SK-N-SH (cell line): Measurements from ENCODE around the gene SCRN2. TPM values are rescaled to one million over a fixed set of nuclear protein-coding genes. Genes with fewer than 3 reads are reported as not detected.

Experiments
- CTCF ChIA-PET: fragments of 300-600, 350-600 bp; formaldehyde crosslinking; extraction: SDS; loops from one replicate; lab custom pipeline; 2021; lab: Yijun Ruan, JAX
- POLR2A ChIA-PET: fragments of 350-600 bp; sonication (Branson Sonifier 250); formaldehyde crosslinking; extraction: SDS; loops from one replicate; lab custom pipeline; 2020; ENCODE audit warnings: antibody characterized with exemption, inconsistent platforms; lab: Yijun Ruan, JAX
- DNase-seq: peaks from one replicate; pipeline ENCODE4 v3.0.0; 2012
- H2AFZ ChIP-seq: fragments of 200-600 bp; sonication (generic); 2 replicates; pipeline ENCODE4 v1.8.1; 2016; ENCODE audit warnings: antibody characterized with exemption, mild to moderate bottlenecking, low read depth
- H3F3A ChIP-seq: fragments of 200-600 bp; sonication (generic); replicated peaks from 2 replicates; pipeline ENCODE3; 2016; ENCODE audit warnings: antibody characterized with exemption, mild to moderate bottlenecking; ENCODE audit not compliant: insufficient read depth
- H3K27ac ChIP-seq, 2 experiments: fragments of 200-500 bp in 1 of 2; fragments of 200-600 bp in 1 of 2; sonication (Bioruptor generic) in 1 of 2; sonication (generic), shearing (Covaris generic) in 1 of 2; 2 replicates each; pipeline versions ENCODE4 v1.5.1 to v1.6.1; 2014 to 2016; ENCODE audit warnings: low read depth in 2 of 2, inconsistent platforms in 1 of 2, low read length in 1 of 2, mild to moderate bottlenecking in 1 of 2, mixed read lengths in 1 of 2
- H3K27me3 ChIP-seq: fragments of 200-600 bp; sonication (generic), shearing (Covaris generic); 2 replicates; pipeline ENCODE4 v1.6.1; 2016; ENCODE audit warnings: mixed run types; ENCODE audit not compliant: insufficient read depth
- H3K36me3 ChIP-seq, 2 experiments: fragments of 200-500 bp in 1 of 2; fragments of 200-600 bp in 1 of 2; sonication (Bioruptor generic) in 1 of 2; sonication (generic) in 1 of 2; replicated peaks in 1 of 2; 2 replicates each; pipeline versions ENCODE3 to v1.5.1; 2014 to 2016; ENCODE audit warnings: low read length in 1 of 2, mild to moderate bottlenecking in 1 of 2; ENCODE audit not compliant: insufficient read depth in 2 of 2, control insufficient read depth in 1 of 2
- H3K4me1 ChIP-seq, 2 experiments: fragments of 200-500 bp in 1 of 2; fragments of 200-600 bp in 1 of 2; sonication (Bioruptor generic) in 1 of 2; sonication (generic), shearing (Covaris generic) in 1 of 2; 2 replicates each; pipeline versions ENCODE4 v1.5.1 to v1.6.1; 2014 to 2016; ENCODE audit warnings: low read depth in 1 of 2, low read length in 1 of 2, mixed run types in 1 of 2; ENCODE audit not compliant: insufficient read depth in 2 of 2, control insufficient read depth in 1 of 2
- H3K4me2 ChIP-seq: fragments of 200-600 bp; sonication (generic), shearing (Covaris generic); 2 replicates; pipeline ENCODE4 v1.6.1; 2017; ENCODE audit warnings: mixed run types
- H3K4me3 ChIP-seq, 2 experiments: fragments of 200-500 bp in 1 of 2; fragments of 200-600 bp in 1 of 2; sonication (Bioruptor generic) in 1 of 2; sonication (generic), shearing (Covaris generic) in 1 of 2; 2 replicates each; pipeline versions ENCODE4 v1.5.1 to v1.8.1; 2014 to 2016; ENCODE audit warnings: low read depth in 2 of 2, inconsistent platforms in 1 of 2, low read length in 1 of 2, mild to moderate bottlenecking in 1 of 2, mixed read lengths in 1 of 2, moderate library complexity in 1 of 2
- H3K79me2 ChIP-seq: fragments of 200-600 bp; sonication (generic); 2 replicates; pipeline ENCODE4 v1.8.1; 2017; ENCODE audit warnings: mild to moderate bottlenecking; ENCODE audit not compliant: insufficient read depth
- H3K9ac ChIP-seq: fragments of 200-600 bp; sonication (generic); 2 replicates; pipeline ENCODE4 v1.6.1; 2017; ENCODE audit warnings: mixed run types
- H3K9me2 ChIP-seq: fragments of 200-600 bp; sonication (generic); 2 replicates; pipeline ENCODE4 v1.6.1; 2017; ENCODE audit warnings: mixed run types
- H3K9me3 ChIP-seq: fragments of 200-600 bp; sonication (generic); 2 replicates; pipeline ENCODE4 v1.6.1; 2017; ENCODE audit warnings: mixed run types, mild to moderate bottlenecking, moderate library complexity
- H4K20me1 ChIP-seq: fragments of 200-600 bp; sonication (generic); 2 replicates; pipeline ENCODE4 v1.6.1; 2017; ENCODE audit warnings: mild to moderate bottlenecking, mixed run types; ENCODE audit not compliant: insufficient read depth
- CHD2 ChIP-seq: fragments of 150-350 bp; IDR thresholded peaks from 2 replicates; pipeline ENCODE4 v1.6.1; 2018; ENCODE audit warnings: low read length; ENCODE audit not compliant: partially characterized antibody
- ELF1 ChIP-seq: IDR thresholded peaks from 2 replicates; pipeline ENCODE4 v1.4.0; 2012
- EP300 ChIP-seq, 2 experiments: IDR thresholded peaks; 2 replicates each; pipeline versions ENCODE4 v1.4.0 to v1.6.1; 2012; ENCODE audit warnings: borderline replicate concordance in 1 of 2, low read depth in 1 of 2, low read length in 1 of 2
- GATA2 ChIP-seq: sonication (generic); formaldehyde crosslinking; IDR thresholded peaks from 2 replicates; pipeline ENCODE4 v1.5.0; 2020; ENCODE audit warnings: mild to moderate bottlenecking, missing genetic modification reagents
- JUND ChIP-seq: IDR thresholded peaks from 2 replicates; pipeline ENCODE4 v1.4.0; 2012
- MEF2A ChIP-seq: IDR thresholded peaks from 2 replicates; pipeline ENCODE4 v1.4.0; 2012; ENCODE audit warnings: low read depth, borderline replicate concordance
- RFX5 ChIP-seq: IDR thresholded peaks from 2 replicates; pipeline ENCODE4 v1.6.1; 2012; ENCODE audit warnings: mild to moderate bottlenecking, improper control_type of control experiment, low read length
- USF2 ChIP-seq: fragments of 150-350 bp; IDR thresholded peaks from 2 replicates; pipeline ENCODE4 v1.6.1; 2017; ENCODE audit warnings: antibody characterized with exemption, low read length, low read depth, borderline replicate concordance
- ZBTB33 ChIP-seq: IDR thresholded peaks from 2 replicates; pipeline ENCODE4 v1.4.0; 2012; ENCODE audit warnings: low read depth, borderline replicate concordance
- WGBS: methylation state at CpG from one replicate; pipeline ENCODE4 v1.1.6; 2017; ENCODE audit warnings: low lambda C conversion rate; 5-methylcytosine and 5-hydroxymethylcytosine counted together
- polyA plus RNA-seq, 3 experiments: library from polyadenylated mRNA; depleted of rRNA; stranded (reverse); fragments of >200 nt; gene quantifications; 2 replicates each; pipeline ENCODE4 v1.2.3, GENCODE V29; 2012

Gene SCRN2
- polyA plus RNA-seq, 1 of the 3 experiments (the other 2 are of a cell fraction) = 139 TPM

GRCh38 chr17:47884427-47884740 lies 43.3 kb upstream of the SCRN2 start:
- H3K79me2 ChIP-seq = no peaks in the 10 kb centered on the region
- TF ChIP-seq USF2 (no peak), JUND (no peak), EP300 (IDR thresholded peaks at IDR 0.05; ENCODE audit: borderline replicate concordance in 1 of 2, low read depth in 1 of 2, low read length in 1 of 2) (no peak)
- 57% methylated on average over 5 of the region's 5 CpGs for WGBS
- POLR2A ChIA-PET = interaction anchor here (1.1 kb wide), 1 partner anchor 37 kb away, joined by 4 read pairs; no protein-coding TSS in a partner anchor
- DNase-seq = no peak
- H3K36me3 ChIP-seq = no peaks in the 10 kb centered on the region
- H3K4me2 ChIP-seq = no peak overlapping the region
- H3K27me3 ChIP-seq = peaks cover 9% of the 10 kb centered on the region; the same call in 1 of the 2 replicates
- H3K9me2 ChIP-seq = no peaks in the 10 kb centered on the region
- CTCF ChIA-PET = interaction anchor here (0.8 to 19.9 kb wide), 8 partner anchors 9 to 107 kb away, joined by 3 to 1447 read pairs (median 6); partner anchors contain the start of genes LRRC46, MRPL10, OSBPL7 and SCRN2
- no peaks in the 10 kb centered on the region for H4K20me1 ChIP-seq
- H3K9me3 ChIP-seq = no peaks in the 10 kb centered on the region
- H3K27ac ChIP-seq = no peak overlapping the region
- no peak overlapping the region for H2AFZ ChIP-seq
- no peaks in the 10 kb centered on the region for H3F3A ChIP-seq
- no peak overlapping the region for H3K4me3 ChIP-seq
- H3K9ac ChIP-seq = no peak overlapping the region
- H3K4me1 ChIP-seq = no peaks in the 10 kb centered on the region

- WGBS = 66% methylated on average over 9 of the region's 9 CpGs
Measured at GRCh38 chr17:47883589-47884426, 42.7 kb upstream of the SCRN2 start.

GRCh38 chr17:47882695-47883588 lies 41.9 kb upstream of the SCRN2 start:
- H3K9ac ChIP-seq = no peak overlapping the region

More at GRCh38 chr17:47883589-47884426, 42.7 kb upstream of the SCRN2 start:
- DNase-seq = no peak
- H3K27ac ChIP-seq = no peak overlapping the region
- peaks cover 3% of the 10 kb centered on the region for H3F3A ChIP-seq
- CTCF ChIA-PET = interaction anchor here (0.6 to 19.9 kb wide), 9 partner anchors 10 to 202 kb away, joined by 3 to 1447 read pairs (median 6); partner anchors contain the start of genes LRRC46, MRPL10, OSBPL7 and SCRN2
- no peaks in the 10 kb centered on the region for H3K9me3 ChIP-seq
- no peak overlapping the region for H3K4me2 ChIP-seq
- TF ChIP-seq RFX5 = no peak
- H4K20me1 ChIP-seq = no peaks in the 10 kb centered on the region
- no peak overlapping the region for H3K9ac ChIP-seq
- no peaks in the 10 kb centered on the region for H3K79me2 ChIP-seq
- H3K27me3 ChIP-seq = peaks cover 10% of the 10 kb centered on the region; the same call in 1 of the 2 replicates
- peaks cover 0 to 4% of the 10 kb centered on the region in 2 experiments; a peak in 1 of 4 replicates for H3K4me1 ChIP-seq
- no peak overlapping the region for H3K4me3 ChIP-seq
- no peaks in the 10 kb centered on the region for H3K36me3 ChIP-seq
- no peak overlapping the region for H2AFZ ChIP-seq
- no peaks in the 10 kb centered on the region for H3K9me2 ChIP-seq
- POLR2A ChIA-PET = interaction anchor here (1.1 kb wide), 1 partner anchor 36 kb away, joined by 4 read pairs; no protein-coding TSS in a partner anchor

More at GRCh38 chr17:47882695-47883588, 41.9 kb upstream of the SCRN2 start:
- Histone ChIP-seq H3K9me2 (no peaks in the 10 kb centered on the region), H2AFZ (no peak overlapping the region), H3F3A (peaks cover 5% of the 10 kb centered on the region), H4K20me1 (no peaks in the 10 kb centered on the region), H3K4me3 (no peak overlapping the region), H3K4me2 (no peak overlapping the region), H3K4me1 (peaks cover 0 to 8% of the 10 kb centered on the region in 2 experiments; a peak in 1 of 4 replicates), H3K27ac (no peak overlapping the region), H3K9me3 (no peaks in the 10 kb centered on the region), H3K36me3 (no peaks in the 10 kb centered on the region), H3K79me2 (no peaks in the 10 kb centered on the region), H3K27me3 (peaks cover 18% of the 10 kb centered on the region; the same call in 1 of the 2 replicates)
- CTCF ChIA-PET = interaction anchor here (0.6 to 19.9 kb wide), 7 partner anchors 8 to 203 kb away, joined by 3 to 1447 read pairs (median 7); partner anchors contain the start of genes SCRN2, SP2 and SP6
- no peak for DNase-seq
- POLR2A ChIA-PET = no interaction called here
- 77% methylated on average over 9 of the region's 9 CpGs for WGBS
- TF ChIP-seq CHD2 (no peak), GATA2 (CRISPR knock-in tag) (no peak), RFX5 (no peak), ELF1 (no peak), MEF2A (no peak), ZBTB33 (no peak)
- TF ChIP-seq, all 33 proteins: peak for 0
